NCI-H1092 treated with DMSO at 0.1 percent for 48 hours (cell line): Measurements from ENCODE around the gene ASXL2.
"Not testable (repeated sequence)": the region's sequence is repeated elsewhere in the genome, so short reads cannot be mapped to it uniquely, and the experiment has no call there.

Source experiments
- DNase-seq: peaks from one replicate; lab custom pipeline; 2025; lab: John Stamatoyannopoulos, UW

Gene ASXL2

DNA sequence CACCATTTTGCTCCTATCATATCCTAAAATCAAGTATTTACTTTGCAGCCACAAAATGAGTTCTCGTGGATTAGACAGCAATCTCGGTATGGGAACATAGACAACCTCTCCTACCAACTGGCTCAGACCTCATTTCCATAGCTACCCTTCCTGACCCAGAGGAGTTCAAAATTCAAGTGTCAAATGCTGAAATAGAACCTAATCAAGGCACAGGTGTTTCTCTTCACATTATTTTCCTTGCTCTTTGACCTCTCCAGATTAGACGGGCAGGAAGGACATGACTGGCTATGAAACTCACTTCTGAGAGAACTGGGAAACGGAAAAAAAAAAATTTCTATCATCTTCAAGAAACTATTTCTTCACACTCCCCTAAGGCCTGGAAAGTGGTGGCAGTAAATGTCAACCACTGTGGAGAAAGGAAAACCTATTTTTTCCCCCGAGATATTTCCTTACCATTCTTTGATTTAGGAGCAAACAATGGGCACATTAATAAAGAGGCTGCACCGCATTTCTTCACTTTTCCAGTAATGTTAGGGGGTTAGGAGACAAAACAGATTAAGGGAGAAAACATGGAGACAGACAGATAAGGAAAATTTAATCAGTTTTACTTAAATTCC, 141.3 kb downstream of the ASXL2 start:
- no peak for DNase-seq

DNA sequence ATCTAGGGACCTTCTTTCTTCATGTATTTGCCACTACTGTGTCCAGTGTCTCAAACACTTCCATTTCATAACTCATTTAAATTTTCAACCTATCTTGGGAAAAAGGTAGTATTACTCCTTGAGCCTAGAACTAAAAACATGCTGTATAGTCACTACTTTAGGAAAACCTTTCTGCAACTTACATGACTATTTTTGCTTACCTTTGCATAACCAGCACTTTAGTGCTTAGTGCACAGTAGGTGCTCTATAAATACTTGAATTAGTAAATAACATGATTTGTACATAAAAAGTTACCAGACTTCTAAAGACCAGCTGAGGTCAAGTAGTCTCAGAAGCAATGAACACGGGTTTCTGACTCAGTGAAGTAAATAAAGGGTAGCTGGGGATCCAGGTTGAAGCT, 142.5 kb downstream of the ASXL2 start:
- no peak for DNase-seq

DNA sequence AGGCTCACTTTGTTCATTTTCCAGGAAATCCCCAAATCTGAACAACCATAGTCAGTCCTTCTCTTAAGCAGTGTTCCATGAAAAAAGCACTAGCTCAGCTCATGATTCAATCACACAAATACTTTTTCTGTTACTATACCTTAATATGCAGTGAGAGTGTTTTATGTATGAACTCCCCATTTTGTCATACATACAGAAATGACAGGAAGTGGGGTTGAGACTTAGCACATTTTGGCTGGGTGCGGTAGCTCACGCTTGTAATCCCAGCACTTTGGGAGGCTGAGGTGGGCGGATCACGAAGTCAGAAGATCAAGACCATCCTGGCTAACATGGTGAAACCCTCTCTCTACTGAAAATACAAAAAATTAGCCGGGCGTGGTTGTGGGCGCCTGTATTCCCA, 149.7 kb downstream of the ASXL2 start:
- no peak for DNase-seq

DNA sequence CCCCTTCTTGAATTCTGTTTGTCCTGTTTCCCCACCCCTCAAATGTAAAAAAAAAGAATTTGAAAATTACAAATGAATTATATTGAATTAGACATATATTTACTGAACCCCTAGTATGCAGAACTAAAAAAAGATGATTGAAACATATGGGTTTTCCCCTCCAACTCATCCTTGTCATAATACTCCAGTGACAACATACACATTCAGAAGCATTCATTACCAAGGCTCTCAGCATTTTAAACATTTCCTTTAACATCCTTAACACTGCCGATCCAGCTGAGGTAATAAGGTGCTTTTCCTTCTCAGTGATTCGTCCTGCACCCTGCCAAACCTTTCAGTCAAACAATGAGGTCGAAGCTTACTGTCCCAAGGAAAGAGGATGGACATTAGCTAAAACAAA, 151.8 kb downstream of the ASXL2 start:
- no peak for DNase-seq

DNA sequence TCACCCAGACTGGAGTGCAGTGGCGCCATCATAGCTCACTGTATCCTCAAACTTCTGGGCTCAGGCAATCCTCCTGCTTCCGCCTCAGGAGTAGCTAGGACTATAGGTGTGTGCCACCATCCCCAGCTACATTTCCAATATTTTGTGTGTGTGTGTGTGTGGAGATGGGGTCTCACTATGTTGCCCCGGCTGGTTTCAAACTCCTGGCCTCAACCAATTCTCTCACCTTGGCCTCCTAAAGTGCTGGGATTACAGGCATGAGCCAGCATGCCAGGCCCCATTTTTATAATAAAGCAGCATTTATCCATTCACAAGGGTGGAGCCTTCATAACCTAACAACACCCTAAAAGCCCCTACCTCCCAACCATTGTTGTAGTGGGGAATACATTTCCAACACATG, 152.4 kb downstream of the ASXL2 start:
- no peak for DNase-seq

DNA sequence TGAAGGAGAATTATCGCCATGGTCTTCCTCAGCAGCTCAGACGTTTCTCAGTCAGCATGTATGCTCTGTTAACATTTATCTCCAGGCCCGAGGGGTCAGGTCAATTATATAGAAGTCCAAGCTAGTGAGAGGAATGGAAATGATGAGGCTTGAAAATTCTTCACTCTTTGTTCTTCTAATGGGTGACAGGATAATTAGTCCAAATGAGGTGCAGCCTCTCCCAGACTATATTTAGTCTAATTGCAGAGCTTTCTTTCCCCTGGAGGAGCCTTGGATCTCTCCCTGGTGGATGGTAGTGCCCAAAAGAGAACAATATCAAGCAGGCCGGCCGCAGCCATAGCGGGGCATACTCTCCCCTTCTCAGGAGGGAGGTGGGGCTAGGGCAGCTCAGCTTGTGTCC, 153.5 kb downstream of the ASXL2 start:
- no peak for DNase-seq

DNA sequence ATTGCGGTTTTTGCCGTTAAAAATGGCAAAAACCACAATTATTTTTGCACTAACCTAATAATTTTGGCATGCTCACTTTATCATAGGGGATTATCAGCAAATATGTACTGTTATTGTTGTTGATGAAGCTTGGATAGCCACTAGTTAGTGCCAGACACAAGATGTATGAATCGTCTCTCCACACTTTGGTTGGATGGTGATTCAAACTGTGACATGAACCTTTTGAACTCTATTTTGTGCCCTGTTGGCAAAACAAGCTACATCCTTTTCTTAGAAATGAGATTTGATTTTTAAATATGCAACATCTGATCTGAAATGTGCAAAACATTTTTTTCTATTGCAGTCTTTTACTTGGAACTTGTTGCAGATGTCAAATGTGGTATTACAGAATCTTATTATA, 156.1 kb downstream of the ASXL2 start:
- DNase-seq: no peak

DNA sequence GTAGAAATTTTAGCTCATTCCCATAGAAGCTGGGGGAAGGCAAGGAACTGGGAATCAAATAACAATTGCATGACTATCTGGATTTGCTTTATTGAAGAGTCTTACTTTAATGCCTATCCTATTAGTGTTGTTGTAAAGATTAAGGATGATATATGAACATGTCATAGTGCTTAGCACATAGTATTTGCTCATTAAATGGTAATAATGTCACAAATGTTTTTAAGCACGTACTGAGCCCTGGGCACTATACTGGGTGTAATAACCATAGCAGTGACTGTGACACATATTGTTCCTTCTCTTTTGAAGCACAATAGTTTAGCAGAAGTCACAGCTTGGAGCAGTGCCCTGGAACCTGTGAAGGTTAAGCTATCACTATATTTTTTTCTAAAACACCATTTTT, 157.7 kb downstream of the ASXL2 start:
- DNase-seq: no peak

DNA sequence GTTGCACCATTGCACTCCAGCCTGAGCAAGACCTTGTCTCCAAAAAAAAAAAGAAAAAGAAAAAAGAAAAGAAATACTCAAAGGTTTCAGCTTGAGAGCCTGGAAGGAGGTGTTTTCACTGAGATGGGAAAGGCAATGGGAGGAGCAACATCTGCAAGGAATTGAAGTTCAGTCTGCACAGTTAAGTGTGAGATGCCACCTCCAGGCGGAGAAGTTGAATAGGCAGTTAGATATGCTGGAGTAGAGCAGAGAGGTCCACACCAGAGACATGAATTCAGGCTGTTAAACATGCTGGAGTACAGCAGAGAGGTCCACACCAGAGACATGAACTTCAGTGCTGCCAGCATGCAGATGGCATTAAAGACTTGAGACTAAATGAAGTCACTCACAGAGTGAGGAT, 163.5 kb downstream of the ASXL2 start:
- DNase-seq: no peak

DNA sequence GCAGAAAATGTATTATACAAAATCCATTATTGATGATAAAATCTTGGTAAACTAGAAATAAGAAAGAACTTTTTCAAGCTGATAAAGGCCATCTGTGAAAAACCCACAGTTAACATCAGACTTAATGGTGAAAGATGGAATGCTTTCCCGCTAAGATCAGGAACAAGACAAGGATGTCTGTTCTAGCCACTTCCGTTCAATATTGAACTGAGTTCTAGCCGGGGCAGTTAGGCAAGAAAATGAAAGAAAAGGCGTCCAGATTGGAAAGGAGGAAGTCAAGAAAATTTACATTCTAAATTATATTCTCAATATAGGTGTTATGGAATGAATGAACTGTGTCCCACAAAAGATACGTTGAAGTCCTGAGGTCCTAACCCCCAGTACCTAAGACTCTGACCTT, 165.8 kb downstream of the ASXL2 start:
- no peak for DNase-seq

DNA sequence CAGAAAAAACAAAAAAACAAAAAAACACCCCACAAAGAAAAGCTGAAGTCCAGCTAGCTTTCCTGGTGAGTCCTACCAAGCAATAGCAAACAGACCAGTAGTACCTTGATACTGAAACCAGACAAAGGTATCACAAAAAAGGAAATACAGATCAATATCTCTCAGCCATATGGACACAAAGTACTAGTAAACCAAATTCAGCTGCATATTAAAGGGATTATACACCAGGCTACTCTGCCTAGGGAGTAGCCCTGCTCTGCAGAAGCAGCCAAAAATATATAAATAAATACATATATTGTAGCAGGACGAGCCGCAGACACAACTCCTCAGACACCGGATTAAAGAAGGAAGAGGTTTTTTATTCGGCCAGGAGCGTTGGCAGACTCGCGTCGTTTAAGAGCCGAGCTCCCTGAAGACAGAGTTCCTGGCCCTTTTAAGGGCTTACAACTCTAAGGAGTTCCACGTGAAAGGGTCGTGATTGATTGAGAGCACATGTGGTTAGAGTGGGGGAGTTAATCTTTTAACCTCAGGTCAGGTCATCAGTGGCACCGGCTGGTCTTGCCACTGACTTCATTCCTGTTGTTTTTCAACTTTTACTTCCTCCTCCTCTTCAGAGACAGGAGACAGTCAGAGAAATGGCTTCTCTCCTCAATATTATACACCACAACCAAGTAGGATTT, 166.5 kb downstream of the ASXL2 start:
- DNase-seq: no peak

DNA sequence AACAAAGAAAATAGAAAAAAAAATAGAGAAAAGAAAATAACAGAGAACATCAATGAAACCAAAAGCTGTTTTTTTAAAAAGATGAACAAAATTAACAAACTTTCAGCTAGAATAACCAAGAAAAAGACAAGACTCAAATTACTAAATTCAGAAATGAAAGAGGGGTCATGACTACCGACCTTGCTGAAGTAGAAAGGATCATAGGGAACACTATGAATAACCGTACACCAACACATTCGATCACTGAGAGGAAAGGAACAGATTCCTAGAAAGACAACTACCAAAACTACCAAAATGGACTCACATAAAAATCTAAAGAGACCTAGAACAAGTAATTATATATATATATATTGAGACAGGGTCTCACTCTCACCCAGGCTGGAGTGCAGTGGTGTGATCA, 167.5 kb downstream of the ASXL2 start:
- DNase-seq: no peak

DNA sequence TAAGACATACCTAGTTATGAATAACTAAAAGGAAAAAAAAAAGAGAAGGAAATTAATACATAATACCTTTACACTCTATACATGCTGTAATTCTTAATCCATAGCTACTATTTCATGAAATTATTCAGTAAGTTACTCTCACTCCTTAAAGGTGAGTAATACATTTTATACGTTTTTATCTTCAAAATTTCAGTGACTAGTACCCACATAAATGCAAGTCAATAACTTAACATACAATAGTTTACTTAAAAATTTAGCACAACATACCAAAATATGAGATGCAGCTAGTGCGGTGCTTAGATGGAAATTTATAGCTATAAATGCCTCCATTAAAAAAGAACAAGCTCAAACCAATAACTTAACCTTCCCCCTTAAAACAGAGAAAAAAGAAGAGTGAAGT, 168.9 kb downstream of the ASXL2 start:
- no peak for DNase-seq

DNA sequence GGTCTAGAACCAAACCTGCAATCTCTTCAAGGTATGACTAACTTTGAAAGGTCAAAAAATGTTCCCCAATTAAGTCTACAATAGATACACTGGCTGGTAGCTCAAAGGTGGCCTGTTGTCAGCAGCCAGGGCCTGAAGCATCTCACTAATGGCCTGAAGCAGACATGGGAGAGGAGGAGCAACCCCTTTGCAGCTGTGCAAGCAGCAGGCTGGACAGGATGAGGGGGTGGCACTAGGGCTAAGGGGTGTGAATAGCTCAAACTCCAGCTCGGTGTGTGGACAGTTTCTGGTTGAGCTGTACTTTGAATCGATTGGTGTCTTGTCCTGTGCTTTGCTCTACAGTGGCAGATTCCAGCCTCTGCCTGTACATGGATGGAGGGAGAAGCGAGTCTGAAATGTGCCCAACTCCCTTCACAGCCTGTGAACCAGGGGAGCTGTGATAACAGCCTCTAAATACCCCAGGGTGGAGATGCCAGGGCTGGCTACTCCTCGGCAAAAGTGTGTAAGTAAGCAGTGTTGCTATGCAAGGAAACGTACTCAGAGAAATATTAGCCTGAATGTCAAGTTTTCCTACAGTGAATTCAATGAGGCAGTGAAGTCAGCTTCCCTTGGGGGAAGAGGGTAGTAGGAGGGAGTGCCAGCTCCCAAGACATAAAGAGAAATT, 170.2 kb downstream of the ASXL2 start:
- no peak for DNase-seq

DNA sequence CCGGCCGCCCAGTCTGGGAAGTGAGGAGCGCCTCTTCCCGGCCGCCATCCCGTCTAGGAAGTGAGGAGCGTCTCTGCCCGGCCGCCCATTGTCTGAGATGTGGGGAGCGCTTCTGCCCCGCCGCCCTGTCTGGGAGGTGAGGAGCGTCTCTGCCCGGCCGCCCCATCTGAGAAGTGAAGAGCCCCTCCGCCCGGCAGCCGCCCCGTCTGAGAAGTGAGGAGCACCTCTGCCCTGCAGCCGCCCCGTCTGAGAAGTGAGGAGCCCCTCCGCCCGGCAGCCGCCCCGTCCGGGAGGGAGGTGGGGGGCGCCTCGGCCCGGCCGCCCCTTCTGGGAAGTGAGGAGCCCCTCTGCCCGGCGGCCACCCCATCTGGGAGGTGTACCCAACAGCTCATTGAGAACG, 172.7 kb downstream of the ASXL2 start:
- not testable (repeated sequence) for DNase-seq

DNA sequence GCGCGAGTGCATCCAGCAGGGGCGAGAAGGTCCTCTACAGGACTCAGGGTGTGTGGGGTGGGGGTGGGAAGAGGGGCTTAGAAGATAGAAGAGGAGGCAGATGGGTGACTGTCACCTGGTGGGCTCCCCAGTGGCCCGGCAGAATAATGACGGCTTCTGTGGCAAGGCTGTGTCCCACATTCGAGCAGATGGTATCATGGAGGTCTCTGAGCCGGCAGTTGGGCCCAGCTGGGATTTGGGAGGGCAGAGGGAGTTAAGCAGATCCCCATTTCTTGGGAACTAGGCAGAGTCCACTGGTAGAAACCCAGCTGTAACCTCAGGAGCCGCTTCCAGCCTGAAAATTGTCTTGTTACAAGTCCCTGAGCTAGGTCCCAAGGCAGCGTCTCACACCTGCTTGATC, 176.5 kb downstream of the ASXL2 start:
- no peak for DNase-seq

DNA sequence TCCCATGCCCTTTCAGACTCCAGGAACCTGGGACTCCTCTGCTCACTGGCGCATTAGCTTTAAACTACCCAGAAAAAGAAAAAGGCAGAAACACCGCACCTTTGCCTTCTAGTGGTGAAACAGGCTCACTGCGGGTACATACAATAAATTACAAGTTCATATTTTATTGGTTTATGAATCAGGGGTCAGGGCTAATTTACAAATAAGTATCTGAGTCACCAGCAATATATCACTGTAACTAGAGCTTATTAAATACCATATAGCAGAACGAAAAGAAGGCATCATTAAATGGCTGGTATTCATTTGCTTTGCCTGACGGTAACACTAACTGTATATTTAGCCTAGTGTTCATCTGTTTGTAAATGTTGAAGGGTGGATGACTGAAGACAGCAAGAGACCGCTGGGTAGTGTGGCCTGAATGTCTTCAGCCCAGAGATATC, 178.0 kb downstream of the ASXL2 start:
- peak; percentile 19 for DNase-seq

DNA sequence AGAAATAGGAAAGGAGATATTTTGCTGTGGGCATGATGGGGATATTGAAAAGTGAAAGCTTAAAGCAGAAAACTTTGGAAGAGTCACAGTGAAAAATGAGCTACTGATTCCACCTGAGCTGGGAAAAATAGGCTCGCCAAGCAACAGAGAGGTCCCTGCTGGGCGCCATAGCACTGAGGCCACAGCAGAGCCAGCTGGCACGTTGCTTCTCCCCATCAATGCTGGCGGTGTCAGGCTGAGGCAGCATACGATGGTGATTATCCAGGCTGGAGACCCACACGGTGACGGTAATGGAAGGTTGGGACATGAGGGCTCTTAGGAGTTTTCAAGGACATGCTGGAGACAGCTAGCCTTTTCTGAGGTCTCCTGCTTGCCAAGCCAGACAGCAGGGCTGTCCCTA, 179.1 kb downstream of the ASXL2 start:
- DNase-seq: no peak

DNA sequence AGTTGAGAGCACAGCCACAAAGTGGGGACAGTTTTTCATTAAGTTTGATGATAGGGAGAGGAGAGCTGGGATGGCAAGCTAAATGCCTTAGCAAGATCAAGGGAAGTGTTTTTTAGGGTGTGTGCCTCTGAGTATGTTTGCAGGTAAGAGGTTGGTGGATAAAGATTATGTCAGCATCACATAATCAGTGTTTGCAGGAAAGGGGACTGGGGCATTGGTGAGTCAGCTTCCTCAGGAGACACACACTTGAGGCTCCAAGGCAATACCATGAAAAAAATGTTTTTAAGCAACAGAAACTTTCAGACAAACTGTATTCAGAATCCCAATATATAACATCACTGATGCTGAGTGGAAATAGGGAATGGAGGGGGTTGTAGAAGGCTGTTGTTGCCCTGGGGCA, 179.5 kb downstream of the ASXL2 start:
- DNase-seq: no peak

DNA sequence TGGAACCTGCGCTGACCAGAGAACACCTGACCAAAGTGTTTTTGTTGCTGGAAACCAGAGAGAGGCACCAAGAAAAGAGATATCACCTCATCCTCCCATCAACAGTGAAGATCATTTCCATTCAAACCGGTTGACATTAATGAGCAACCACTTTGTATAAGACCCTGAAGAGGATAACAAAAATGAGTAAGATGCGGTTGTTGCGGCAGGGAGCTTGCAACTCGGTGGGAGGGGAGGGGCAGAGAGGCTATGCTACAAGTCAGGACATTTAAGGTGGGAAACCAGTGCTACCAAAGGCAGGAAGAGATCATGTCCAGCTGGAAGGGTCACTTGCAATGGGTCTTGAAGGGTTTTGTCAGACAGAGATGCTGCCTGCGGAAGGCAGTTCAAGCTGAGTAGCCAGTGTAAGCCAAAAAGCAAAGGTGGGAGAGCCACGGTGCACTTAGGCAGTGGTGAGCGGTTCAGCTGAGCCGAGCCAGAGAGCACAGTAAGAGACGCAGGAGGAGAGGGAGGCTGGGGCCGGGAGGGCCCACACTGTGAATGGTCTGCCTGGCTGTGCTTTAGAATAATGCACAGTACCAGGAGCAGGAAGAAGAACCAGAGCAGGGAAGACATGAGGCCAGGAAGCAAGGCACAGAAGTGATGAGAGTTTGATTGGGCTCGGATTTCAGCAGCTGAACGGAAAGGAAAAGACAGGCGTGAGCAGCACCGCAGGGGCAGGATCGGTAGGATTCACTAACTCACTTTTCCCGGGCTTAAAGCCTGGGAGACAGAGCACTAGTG, 180.5 kb downstream of the ASXL2 start:
- DNase-seq: peak; percentile 24

DNA sequence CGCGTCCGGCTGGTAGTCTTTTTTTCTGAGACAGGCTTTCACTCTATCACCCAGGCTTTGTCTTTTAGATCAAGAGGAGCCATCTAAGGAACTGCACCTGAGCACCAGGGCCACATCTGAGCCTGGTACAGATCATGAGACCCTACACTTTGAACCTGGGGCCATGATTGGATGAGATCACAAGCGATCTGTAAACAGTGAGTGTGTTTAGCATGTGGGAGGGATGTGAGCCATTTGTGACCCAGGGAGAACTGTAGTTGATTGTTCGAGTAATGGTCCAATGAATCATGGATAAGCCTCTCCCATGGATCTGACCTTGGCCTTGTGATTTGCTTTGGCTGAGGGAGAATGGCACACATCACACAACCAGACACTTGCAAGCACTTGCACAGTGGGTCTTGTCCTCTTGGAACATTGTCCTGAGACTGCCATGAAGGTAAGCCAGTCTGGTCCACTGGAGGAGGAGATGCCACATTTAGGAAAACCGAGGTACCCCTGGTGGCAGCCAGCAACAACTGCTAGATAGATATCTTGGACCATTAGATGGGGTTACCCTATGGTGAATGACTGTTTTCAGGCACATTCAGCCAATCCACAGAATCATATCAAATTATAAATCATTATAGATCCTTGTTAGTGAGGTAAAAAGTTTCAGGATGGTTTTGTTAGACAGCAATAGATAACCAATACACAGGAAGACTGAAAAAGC, 185.4 kb downstream of the ASXL2 start:
- no peak for DNase-seq

DNA sequence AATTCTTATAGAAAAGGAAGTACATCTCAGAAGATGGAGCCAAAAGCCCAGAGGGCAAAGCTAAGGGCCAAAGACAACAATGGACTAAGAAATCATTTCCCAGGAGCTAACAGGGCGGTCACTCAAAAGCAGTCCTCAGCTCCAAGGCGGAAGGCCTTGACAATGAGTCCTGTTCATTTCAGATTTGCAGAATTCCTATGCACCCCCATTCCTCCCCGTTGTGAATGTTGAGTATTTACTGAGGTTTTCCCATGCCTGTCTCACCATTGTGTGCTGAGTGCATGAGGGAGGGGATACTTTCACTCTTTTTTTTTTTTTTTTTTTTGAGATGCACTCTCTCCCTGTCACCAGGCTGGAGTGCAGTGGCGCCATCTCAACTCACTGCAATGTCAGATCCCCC, 186.1 kb downstream of the ASXL2 start:
- no peak for DNase-seq
